ENCODE data around the gene FRY. TPM values are rescaled to one million over a fixed set of nuclear protein-coding genes. Genes with fewer than 3 reads are reported as not detected.

The FRY gene
- total and polyA plus RNA-seq, 2 of the 13 experiments (the other 11 are each of a cell fraction or from before 2014, with no cell fraction given): 8.2 to 13.1 TPM

GRCh38 chr13:32315238-32316027 lies 283.9 kb downstream of the FRY start, which contains the start of the genes BRCA2 and ZAR1L (continued):
- TF ChIP-seq, protein P1, sequence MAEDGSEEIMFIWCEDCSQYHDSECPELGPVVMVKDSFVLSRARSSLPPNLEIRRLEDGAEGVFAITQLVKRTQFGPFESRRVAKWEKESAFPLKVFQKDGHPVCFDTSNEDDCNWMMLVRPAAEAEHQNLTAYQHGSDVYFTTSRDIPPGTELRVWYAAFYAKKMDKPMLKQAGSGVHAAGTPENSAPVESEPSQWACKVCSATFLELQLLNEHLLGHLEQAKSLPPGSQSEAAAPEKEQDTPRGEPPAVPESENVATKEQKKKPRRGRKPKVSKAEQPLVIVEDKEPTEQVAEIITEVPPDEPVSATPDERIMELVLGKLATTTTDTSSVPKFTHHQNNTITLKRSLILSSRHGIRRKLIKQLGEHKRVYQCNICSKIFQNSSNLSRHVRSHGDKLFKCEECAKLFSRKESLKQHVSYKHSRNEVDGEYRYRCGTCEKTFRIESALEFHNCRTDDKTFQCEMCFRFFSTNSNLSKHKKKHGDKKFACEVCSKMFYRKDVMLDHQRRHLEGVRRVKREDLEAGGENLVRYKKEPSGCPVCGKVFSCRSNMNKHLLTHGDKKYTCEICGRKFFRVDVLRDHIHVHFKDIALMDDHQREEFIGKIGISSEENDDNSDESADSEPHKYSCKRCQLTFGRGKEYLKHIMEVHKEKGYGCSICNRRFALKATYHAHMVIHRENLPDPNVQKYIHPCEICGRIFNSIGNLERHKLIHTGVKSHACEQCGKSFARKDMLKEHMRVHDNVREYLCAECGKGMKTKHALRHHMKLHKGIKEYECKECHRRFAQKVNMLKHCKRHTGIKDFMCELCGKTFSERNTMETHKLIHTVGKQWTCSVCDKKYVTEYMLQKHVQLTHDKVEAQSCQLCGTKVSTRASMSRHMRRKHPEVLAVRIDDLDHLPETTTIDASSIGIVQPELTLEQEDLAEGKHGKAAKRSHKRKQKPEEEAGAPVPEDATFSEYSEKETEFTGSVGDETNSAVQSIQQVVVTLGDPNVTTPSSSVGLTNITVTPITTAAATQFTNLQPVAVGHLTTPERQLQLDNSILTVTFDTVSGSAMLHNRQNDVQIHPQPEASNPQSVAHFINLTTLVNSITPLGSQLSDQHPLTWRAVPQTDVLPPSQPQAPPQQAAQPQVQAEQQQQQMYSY (CRISPR knock-in tag; IDR thresholded peaks at IDR 0.05): no peak
- TF ChIP-seq, protein P2, sequence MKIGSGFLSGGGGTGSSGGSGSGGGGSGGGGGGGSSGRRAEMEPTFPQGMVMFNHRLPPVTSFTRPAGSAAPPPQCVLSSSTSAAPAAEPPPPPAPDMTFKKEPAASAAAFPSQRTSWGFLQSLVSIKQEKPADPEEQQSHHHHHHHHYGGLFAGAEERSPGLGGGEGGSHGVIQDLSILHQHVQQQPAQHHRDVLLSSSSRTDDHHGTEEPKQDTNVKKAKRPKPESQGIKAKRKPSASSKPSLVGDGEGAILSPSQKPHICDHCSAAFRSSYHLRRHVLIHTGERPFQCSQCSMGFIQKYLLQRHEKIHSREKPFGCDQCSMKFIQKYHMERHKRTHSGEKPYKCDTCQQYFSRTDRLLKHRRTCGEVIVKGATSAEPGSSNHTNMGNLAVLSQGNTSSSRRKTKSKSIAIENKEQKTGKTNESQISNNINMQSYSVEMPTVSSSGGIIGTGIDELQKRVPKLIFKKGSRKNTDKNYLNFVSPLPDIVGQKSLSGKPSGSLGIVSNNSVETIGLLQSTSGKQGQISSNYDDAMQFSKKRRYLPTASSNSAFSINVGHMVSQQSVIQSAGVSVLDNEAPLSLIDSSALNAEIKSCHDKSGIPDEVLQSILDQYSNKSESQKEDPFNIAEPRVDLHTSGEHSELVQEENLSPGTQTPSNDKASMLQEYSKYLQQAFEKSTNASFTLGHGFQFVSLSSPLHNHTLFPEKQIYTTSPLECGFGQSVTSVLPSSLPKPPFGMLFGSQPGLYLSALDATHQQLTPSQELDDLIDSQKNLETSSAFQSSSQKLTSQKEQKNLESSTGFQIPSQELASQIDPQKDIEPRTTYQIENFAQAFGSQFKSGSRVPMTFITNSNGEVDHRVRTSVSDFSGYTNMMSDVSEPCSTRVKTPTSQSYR (CRISPR knock-in tag; IDR thresholded peaks at IDR 0.05; ENCODE audit: borderline replicate concordance): no peak
- TF ChIP-seq SIX4 (CRISPR knock-in tag; IDR thresholded peaks at IDR 0.05): no peak
- TF ChIP-seq MLLT10 (CRISPR knock-in tag; IDR thresholded peaks at IDR 0.05): no peak
- no peak for TF ChIP-seq ZIK1 (CRISPR knock-in tag; IDR thresholded peaks at IDR 0.05; ENCODE audit: borderline replicate concordance, low read depth)
- no peak for TF ChIP-seq ZSCAN22 (CRISPR knock-in tag; IDR thresholded peaks at IDR 0.05)
- TF ChIP-seq SAP130 (CRISPR knock-in tag; IDR thresholded peaks at IDR 0.05; ENCODE audit: low read depth): peak; percentile 100
- TF ChIP-seq HDAC6 (IDR thresholded peaks at IDR 0.05; ENCODE audit: low read depth, low read length): no peak
- TF ChIP-seq ZFP82 (CRISPR knock-in tag; IDR thresholded peaks at IDR 0.05; ENCODE audit: borderline replicate concordance): peak; percentile 62; the same call in 1 of the 2 replicates
- TF ChIP-seq NFIB (CRISPR knock-in tag; IDR thresholded peaks at IDR 0.05; ENCODE audit: borderline replicate concordance): no peak
- TF ChIP-seq DMAP1 (CRISPR knock-in tag; IDR thresholded peaks at IDR 0.05): peak; percentile 79; the same call in 1 of the 2 replicates
- TF ChIP-seq, protein P3, sequence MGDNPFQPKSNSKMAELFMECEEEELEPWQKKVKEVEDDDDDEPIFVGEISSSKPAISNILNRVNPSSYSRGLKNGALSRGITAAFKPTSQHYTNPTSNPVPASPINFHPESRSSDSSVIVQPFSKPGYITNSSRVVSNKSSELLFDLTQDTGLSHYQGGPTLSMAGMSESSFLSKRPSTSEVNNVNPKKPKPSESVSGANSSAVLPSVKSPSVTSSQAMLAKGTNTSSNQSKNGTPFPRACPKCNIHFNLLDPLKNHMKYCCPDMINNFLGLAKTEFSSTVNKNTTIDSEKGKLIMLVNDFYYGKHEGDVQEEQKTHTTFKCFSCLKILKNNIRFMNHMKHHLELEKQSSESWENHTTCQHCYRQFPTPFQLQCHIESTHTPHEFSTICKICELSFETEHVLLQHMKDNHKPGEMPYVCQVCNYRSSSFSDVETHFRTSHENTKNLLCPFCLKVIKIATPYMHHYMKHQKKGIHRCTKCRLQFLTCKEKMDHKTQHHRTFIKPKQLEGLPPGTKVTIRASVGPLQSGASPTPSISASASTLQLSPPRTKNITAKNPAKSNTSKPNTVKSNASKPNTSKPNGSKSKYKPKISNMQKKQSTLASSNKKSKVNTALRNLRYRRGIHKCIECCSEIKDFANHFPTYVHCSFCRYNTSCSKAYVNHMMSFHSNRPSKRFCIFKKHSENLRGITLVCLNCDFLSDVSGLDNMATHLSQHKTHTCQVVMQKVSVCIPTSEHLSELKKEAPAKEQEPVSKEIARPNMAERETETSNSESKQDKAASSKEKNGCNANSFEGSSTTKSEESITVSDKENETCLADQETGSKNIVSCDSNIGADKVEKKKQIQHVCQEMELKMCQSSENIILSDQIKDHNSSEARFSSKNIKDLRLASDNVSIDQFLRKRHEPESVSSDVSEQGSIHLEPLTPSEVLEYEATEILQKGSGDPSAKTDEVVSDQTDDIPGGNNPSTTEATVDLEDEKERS (CRISPR knock-in tag; IDR thresholded peaks at IDR 0.05): peak; percentile 15; the same call in 1 of the 2 replicates
- TF ChIP-seq, protein P4, sequence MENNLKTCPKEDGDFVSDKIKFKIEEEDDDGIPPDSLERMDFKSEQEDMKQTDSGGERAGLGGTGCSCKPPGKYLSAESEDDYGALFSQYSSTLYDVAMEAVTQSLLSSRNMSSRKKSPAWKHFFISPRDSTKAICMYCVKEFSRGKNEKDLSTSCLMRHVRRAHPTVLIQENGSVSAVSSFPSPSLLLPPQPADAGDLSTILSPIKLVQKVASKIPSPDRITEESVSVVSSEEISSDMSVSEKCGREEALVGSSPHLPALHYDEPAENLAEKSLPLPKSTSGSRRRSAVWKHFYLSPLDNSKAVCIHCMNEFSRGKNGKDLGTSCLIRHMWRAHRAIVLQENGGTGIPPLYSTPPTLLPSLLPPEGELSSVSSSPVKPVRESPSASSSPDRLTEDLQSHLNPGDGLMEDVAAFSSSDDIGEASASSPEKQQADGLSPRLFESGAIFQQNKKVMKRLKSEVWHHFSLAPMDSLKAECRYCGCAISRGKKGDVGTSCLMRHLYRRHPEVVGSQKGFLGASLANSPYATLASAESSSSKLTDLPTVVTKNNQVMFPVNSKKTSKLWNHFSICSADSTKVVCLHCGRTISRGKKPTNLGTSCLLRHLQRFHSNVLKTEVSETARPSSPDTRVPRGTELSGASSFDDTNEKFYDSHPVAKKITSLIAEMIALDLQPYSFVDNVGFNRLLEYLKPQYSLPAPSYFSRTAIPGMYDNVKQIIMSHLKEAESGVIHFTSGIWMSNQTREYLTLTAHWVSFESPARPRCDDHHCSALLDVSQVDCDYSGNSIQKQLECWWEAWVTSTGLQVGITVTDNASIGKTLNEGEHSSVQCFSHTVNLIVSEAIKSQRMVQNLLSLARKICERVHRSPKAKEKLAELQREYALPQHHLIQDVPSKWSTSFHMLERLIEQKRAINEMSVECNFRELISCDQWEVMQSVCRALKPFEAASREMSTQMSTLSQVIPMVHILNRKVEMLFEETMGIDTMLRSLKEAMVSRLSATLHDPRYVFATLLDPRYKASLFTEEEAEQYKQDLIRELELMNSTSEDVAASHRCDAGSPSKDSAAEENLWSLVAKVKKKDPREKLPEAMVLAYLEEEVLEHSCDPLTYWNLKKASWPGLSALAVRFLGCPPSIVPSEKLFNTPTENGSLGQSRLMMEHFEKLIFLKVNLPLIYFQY (CRISPR knock-in tag; IDR thresholded peaks at IDR 0.05; ENCODE audit: borderline replicate concordance): no peak
- peak; percentile 16; the same call in 1 of the 2 replicates for TF ChIP-seq ZNF143 (CRISPR knock-in tag; IDR thresholded peaks at IDR 0.05)

Data from HepG2 (cell line).